ENCODE results near the gene KCTD1.

KCTD1 gene

DNA sequence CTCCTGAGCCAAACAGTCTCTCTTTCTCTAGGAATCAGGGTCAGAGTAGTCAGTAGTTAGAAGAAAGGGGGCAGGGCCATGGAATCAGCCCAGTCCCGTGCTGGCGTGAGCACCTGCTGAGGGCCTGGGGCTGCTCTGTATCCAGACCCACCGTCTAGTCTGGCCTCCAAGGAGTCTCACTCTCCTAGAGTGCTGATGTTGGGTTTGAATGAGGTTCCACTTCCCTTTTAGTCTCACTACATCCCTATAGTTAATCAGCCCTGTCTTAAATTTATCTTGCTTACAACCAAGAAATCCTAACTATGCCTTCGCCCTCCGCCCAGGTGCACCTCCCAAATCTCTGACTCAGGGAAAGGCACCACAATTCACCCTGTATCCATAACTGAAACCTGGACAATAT lies 13.4 kb upstream of the KCTD1 start:
- TF ChIP-seq, protein P1, sequence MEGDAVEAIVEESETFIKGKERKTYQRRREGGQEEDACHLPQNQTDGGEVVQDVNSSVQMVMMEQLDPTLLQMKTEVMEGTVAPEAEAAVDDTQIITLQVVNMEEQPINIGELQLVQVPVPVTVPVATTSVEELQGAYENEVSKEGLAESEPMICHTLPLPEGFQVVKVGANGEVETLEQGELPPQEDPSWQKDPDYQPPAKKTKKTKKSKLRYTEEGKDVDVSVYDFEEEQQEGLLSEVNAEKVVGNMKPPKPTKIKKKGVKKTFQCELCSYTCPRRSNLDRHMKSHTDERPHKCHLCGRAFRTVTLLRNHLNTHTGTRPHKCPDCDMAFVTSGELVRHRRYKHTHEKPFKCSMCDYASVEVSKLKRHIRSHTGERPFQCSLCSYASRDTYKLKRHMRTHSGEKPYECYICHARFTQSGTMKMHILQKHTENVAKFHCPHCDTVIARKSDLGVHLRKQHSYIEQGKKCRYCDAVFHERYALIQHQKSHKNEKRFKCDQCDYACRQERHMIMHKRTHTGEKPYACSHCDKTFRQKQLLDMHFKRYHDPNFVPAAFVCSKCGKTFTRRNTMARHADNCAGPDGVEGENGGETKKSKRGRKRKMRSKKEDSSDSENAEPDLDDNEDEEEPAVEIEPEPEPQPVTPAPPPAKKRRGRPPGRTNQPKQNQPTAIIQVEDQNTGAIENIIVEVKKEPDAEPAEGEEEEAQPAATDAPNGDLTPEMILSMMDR (IDR thresholded peaks at IDR 0.05; ENCODE audit: extremely low read depth, missing control alignments), result no peak

DNA sequence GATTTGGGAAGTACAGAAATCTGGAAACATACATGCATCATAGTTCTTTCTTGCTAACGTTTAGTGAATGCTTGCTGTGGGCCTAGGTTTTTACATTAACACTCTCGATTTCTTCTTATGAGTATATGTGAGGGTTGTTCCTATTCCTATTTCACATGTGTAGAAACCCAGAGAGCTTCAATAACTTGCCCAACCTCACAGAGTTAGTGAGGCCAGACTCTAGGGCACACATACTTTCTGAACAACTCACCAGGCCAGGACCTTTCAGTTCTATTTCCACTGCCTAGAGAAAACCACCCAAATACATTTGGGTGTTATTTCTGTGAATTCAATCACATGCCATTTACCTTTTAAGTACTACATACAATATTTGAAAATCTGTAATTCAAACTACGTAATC lies 8.2 kb upstream of the KCTD1 start:
- no peak for DNase-seq (ENCODE audit: low spot score)
- TF ChIP-seq, protein P1 (IDR thresholded peaks at IDR 0.05; ENCODE audit: extremely low read depth, missing control alignments), result no peak

More for the DNA sequence above, 13.4 kb upstream of the KCTD1 start:
- no peak for DNase-seq (ENCODE audit: low spot score)

DNA sequence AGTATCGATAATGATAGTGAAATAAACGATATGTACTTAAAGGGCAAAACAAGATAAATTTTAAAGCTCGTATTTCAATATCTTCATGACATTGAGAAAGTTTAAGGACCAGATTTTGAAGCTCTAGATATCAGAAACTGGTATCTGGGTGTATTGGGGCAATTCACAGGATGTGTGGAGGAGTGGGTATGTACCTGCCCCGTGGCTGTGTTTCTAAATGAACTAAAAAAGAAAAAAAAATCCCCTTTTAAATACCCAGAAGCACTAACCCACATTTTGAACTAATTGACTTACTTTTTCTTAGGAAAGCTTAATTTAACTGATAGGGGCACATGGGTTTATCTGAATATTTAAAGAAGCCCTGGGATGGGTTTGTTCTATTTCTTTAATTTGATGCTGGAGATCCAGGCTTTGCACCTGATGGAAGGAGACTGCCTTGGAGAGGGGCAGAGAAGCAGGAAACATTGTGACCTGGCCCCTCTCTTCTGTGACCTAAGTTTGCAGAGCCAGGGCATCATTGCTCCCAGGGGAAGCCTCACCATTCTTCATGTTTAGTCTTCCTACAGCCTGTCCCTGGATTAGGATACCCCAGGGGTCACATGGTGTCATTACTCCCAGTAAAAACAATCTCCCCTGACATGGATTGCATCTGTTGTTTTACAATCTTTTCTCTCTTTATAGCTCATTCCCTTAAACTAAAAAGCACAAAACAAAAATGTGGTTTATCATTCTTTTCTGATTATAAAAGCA lies 7.6 kb upstream of the KCTD1 start:
- TF ChIP-seq, protein P1 (IDR thresholded peaks at IDR 0.05; ENCODE audit: extremely low read depth, missing control alignments), result no peak
- no peak for DNase-seq (ENCODE audit: low spot score)

DNA sequence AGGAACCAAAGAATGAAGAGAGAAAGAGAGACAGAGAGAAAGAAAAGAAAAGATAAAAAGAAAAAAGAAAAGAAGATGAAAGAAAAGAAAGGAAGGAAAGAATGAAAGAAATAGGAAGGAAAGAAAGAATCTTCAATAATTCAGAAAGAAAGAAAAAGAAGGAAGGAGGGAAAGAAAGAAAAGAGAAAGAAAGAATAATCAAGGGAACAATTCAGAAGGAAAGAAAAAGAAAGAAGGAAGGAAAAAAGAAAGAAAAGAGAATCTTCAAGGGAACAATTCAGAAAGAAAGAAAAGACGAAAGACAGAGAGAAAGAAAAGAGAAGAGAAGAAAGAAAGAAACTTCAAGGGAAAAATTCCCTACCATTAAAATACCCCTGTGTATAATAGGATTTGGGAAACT lies 5.6 kb upstream of the KCTD1 start:
- TF ChIP-seq, protein P1 (IDR thresholded peaks at IDR 0.05; ENCODE audit: extremely low read depth, missing control alignments), result no peak
- DNase-seq (ENCODE audit: low spot score), result no peak

DNA sequence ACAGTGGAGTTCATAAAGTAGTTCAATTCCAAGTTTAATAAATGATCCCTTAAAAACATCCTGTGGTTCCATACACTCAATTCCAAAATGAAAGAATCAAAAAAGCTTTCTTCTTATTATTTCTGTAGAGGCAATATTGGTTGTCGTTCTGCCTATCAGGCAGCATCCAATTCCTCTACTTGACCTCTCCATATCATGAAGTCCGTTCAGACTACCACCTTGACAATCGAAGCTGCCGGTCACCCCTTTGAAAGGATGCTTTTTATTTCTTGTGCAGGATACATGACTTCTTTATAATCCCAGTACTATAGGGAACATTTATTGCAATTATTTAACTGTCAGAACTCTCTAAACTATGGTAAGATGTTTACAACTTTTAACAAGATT lies 3.3 kb upstream of the KCTD1 start:
- DNase-seq (ENCODE audit: low spot score), result no peak
- TF ChIP-seq, protein P1 (IDR thresholded peaks at IDR 0.05; ENCODE audit: extremely low read depth, missing control alignments), result no peak

DNA sequence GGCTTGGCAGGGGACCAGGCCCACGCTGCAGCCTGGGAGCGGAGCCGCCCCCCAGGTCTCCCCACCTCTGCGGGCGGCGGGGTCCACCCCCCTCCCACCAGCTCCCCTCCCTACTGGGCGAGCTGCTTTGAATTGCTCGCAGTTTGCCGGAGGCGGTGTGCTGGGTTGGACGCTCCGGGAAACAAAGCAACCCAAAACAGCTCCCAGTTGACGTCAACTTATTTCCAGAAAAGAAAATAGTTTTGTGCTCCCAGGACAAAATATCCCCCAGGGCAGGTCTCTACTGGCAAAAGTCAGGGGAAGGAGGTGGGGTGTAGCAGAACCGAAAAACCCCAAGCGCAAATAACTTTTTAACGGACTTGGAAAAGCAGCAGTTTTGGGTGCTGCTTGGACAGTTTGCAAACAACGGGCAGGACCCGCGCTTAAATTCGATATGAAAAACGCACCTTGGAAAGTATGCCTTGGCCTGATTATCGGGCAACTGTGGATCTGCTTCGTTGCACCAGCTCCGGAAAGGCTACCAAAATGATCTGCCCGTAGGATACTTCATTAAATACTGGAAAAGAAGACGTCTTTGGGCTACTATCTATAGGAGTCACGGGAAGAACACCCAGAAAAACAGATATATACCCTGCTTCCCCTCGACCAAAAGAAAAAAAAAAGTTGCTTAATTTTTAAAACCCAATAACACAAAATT lies 2.8 kb upstream of the KCTD1 start:
- no peak for DNase-seq (ENCODE audit: low spot score)
- TF ChIP-seq, protein P1 (IDR thresholded peaks at IDR 0.05; ENCODE audit: extremely low read depth, missing control alignments), result no peak

Measured in GM20000 (cell line).